ENCODE data around the gene COL6A1.
"Not testable (repeated sequence)": the region's sequence is repeated elsewhere in the genome, so short reads cannot be mapped to it uniquely, and the experiment has no call there.

The COL6A1 gene

GRCh38 chr21:46029186-46029924, 47.8 kb downstream of the COL6A1 start:
- DNase-seq (ENCODE audit: low read depth in 2 of 2): no peak

DNA sequence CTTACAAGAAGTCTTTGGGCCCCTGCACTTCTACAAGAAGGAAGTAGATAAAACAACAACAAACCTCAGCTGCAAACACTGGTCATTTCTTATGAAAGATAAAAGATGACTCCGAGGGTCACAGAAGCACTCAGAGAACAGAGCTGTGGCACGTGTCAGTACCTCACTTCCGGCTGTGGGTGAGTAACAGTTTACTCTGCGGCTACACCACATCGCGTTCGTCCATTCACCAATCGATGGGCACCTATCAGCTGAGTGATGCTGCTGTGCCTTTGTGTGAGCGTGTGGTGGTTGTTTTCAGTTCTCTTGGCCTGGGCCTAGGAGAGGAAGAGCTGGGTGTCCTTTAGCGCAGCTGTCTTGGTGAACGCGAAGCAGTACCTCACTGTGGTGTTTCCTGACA, 49.9 kb downstream of the COL6A1 start:
- no peak for DNase-seq (ENCODE audit: low read depth in 2 of 2)

DNA sequence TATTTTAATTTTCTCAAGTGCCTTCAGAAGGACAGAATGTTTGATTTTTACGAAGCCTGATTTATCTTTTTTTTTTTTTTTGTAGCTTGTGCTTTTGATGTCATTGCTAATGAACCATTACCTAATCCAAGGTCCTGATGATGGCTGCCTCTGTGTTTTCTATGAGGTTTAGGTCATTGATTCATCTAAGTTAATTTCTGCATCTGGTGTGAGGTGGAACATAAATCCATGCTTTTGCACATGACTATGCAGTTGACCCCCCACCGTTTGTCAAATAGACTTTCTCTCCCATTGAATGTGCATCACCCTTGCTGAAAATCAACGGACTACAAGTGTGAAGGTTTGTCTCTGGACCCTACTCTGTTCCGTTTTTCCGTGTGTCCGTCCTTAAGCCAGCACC, 50.5 kb downstream of the COL6A1 start:
- DNase-seq (ENCODE audit: low read depth in 2 of 2): no peak

DNA sequence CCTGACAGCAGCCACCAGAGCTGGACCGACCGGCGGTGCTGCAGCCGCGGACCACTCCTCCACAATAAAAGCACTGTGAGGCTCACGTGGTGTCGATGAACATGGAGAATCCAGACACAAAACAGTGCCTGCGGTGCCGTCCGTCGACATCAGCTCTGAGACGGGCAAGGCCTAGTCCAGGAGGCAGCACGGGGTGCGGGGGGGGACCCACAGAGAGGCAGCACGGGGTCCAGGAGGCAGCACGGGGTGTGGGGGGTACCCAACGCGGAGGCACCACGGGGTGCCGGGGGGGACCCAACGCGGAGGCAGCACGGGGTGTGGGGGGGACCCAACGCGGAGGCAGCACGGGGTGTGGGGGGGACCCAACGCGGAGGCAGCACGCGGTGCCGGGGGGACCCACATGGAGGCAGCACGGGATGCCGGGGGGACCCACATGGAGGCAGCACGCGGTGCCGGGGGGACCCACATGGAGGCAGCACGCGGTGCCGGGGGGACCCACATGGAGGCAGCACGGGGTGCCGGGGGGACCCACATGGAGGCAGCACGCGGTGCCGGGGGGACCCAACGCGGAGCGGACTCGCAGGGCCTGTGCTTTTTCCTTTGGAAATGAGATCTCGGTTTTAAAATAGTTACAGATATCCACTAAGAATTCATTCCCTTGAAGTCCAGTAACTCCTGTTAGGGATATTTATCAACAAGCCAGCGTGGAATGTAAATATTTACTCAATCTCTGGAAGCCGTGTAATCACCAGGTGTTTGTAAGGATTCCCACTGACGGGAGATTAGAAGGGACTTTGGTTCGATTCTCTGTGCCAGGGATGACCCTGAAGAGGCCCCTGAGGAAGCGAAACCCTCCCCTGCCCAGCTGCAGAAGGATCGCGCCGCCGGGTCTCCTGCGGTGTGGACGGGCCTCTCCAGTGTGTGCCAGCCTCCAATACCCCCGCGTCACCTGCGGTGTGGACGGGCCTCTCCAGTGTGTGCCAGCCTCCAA, 52.1 kb downstream of the COL6A1 start:
- DNase-seq (ENCODE audit: low read depth in 2 of 2): no peak

DNA sequence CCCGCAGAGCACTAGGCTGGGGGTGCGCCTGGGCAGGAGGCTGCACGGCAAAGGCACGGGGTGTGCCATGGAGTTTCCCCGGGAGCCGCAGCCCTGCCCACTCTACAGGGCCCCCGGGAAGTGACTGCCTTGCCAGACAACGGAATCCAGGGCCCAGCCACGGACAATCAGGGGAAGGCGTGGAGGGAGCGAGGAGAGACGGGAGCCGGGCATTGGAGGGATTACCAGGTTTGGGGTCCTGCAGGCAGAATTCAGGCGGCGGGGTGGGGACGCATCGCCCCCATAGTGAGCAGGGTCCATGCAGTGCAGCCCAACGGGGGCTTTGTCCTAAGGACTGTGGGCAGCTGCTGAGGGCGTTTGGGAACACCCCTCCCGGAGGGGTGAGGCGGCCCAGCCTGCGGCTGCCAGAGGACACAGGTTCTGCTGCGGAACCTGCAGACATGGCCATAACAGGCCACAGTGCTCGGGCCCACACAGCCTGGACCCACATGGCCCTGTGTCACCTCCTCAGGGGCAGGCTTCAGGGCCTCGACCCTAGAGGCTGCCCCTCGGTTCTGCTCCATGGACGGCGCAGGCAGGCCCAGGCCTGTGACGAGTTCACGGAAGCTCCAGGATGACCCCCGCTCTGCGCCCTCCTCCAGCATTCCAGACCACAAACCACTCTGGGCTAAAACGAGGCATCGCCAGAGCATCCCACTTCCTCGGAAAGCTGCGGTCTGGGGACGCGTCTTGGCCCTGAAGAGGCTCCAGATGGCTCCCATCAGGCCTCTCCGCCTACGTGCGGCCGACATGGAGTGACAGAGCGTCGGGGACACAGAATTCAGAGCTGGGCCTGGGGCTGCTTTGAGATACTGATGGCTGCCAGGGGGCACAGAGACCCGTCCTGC, 54.5 kb downstream of the COL6A1 start:
- DNase-seq (ENCODE audit: low read depth in 2 of 2): no peak

DNA sequence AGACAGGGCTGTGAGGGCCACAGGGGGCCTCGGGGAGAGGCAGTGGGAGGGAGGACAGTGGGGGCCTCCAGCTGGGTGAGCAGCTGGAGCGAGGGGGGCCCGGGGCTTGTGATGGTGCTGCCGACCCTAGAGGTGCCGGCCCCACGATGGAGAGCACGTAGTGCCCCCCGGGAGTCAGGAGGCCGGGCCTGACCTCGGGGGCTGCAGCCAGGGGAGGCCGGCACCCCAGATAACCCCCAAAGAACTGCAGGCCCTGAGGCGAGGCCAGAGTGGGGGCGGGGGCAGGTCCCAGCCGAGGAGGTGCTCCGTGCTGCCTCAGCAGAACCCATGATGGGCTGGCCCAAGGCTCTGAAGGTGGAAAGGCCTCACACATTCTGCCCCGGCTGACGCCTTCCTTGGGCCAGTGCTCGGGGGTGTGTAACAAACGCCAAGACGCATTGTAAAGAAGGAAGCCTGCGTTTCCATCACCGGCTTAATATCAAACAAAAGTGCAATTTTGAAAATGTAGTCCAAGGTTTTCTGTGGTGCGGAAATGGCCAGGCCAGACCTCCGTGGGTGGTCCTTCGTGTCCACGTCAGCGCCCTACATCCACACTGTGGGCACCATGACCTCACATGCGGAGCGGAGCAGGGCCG, 55.2 kb downstream of the COL6A1 start:
- DNase-seq (ENCODE audit: low read depth in 2 of 2): no peak

- DNase-seq (ENCODE audit: low read depth in 2 of 2): no peak
Observed at GRCh38 chr21:46037331-46038325, 56.1 kb downstream of the COL6A1 start.

DNA sequence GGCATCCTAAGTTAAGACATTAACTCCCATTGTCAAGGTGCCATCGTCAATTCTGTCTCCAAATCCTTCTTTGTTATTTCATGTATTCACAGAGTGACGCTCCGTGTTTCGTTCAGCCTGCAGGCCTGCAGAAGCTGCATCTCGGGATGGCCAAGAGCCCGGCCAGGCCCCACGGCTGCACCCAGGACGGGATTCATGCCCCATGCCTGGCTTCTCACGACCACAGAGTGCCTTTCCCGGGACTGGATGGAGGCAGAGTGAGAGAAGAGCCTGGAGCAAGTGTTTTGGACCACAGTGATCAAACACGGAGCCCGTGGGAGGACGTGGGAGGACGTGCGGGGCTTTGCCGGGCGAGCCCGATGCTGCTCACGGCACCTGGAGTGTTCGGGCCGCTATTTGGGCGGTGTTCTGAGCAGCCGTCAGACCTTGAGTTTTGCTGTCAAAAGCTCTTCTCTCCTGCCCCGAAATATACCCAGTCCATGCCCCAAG, 56.8 kb downstream of the COL6A1 start:
- DNase-seq (ENCODE audit: low read depth in 2 of 2): no peak

DNA sequence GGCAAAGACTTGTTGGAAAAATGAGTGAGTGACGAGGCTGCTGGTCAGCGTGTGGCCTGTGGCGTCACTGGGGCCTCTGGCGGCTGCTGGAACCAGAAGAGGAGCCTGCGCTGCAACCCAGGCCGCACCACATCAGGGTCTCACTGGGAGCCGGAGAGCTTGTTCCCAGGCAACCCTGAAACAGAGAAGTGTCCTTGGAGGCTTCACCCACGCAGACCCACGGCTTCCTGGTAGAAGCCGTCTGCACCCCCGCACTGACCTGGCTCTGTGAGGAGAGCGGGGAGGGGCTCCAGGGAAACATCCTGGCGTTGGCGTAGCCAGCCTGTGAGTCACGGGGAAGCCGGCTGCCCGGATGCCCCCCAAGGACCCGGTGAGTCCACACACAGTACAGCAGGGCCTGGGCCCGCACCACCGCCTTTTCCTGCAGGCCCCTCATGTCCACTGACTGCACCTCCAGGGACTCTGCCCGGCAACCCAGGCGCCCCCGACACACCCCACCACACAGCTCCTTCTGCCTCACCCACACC, 57.4 kb downstream of the COL6A1 start:
- no peak for DNase-seq (ENCODE audit: low read depth in 2 of 2)

DNA sequence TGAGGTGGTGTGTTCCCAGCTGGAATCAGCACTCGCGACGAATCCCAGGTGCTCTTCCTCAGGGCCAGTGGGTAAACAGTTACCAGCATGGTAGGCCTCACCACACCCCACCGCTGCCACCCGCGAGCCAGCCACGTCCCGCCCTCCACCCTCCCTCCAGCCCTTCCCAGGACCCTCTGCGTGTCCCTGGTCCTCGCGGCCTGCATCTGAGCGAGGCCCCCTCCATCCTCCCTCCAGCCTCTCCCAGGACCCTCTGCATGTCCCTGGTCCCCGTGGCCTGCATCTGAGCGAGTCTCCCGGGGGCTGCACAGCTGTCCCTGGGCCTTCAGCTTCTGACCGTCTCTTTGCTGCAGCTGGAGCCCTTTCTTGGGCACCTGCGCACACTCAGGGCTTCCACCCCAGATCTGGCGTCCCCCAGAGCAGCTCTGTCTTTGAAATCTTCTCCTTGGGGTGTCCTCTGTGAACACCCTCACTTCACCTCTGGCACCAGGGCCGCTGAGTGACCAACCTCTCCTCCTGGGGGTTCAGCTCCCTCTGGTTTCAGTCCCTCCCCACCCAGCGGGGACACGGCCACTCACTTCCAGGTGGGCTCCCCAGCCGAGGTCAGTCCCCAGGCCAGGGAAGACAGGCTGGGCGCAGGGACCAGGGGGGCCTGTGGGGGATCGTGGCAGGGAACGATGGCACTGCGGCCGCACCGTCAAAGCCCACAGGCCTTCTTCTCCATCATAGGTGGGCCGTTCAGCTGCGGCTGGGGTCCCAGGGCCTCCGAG, 58.5 kb downstream of the COL6A1 start:
- DNase-seq (ENCODE audit: low read depth in 2 of 2): no peak

GRCh38 chr21:46040707-46041106, 59.1 kb downstream of the COL6A1 start:
- DNase-seq (ENCODE audit: low read depth in 2 of 2): no peak

GRCh38 chr21:46041183-46041582, 59.6 kb downstream of the COL6A1 start:
- DNase-seq (ENCODE audit: low read depth in 2 of 2): no peak

GRCh38 chr21:46045154-46045553, 63.6 kb downstream of the COL6A1 start:
- no peak for DNase-seq (ENCODE audit: low read depth in 2 of 2)

DNA sequence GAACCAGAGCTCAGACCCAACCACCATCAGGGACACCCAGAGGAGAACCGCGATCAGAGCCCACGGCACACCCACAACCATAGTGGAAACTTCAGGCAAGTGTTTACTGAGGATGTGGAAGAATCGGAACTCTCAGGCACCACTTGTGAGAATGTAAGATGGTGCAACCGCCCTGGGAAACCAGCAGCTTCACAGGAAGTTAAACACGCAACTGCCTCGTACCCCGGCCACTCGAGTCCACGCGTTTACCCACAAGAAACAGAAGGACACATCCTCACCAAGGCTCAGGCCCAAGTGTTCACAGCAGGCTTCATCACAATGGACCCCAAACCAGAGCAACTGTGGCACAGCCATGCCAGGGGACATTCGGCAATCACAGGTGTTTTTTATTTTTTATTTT, 64.9 kb downstream of the COL6A1 start:
- DNase-seq (ENCODE audit: low read depth in 2 of 2): no peak

DNA sequence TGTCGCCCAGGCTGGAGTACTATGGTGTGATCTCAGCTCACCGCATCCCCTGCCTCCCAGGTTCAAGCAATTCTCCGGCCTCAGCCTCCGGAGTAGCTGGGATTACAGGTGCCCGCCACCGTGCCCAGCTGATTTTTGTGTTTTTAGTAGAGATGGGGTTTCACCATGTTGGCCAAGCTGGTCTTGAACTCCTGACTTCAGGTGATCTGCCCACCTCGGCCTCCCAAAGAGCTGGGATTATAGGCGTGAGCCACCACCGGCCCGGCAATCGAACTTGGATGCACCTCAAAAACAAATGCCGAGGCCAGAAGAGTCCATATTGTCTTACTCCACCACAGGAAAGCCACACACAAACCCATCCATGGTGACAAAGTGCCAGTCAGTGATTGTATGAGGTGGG, 65.3 kb downstream of the COL6A1 start:
- not testable (repeated sequence) for DNase-seq (ENCODE audit: low read depth in 2 of 2)

DNA sequence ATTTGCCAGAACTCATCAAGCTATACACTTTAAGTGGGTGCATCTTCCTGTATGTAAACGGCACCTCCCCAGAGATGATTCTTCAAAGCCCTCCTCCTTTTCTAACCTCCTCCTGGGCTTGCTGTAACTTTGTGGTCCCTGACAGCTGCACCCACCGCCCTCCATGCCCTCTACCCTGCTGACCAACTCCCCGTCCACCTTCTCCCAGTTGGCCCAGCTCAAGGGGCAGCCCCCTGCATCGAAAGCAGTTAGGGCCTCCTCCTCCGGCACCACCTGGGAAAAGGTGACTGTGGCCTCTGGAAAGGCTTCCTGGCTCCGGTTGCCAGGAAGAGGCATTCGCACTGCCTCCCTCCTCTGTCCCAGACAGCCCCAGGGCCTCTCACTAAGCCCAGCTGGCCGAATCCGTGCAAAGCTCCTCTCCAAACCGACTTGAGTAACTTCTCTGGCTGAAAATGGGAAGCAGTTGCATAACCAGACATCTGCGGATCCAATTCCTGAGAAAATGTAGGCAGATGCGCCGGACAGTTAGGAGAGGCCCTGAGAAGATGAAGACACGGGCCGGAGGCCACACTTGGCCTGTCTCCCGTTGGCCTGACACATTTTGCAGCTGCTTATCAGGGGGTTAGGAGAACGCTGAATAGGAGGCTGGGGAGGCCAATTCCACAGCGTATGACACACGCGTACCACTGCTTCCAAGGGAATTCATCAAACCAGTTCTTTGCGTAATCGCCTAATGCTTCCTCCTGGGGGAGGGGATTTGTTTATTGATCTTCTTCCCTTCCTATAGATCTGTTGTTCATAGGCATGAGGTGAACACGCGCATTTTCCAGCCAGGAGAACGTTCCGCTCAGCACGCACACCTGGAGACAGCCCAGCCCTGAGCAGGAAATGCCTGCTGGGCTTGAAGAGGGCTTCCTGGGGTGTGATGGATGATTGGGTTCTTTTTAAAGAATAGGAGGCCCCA, 67.6 kb downstream of the COL6A1 start:
- no peak for DNase-seq (ENCODE audit: low read depth in 2 of 2)

GRCh38 chr21:46049890-46050667, 68.5 kb downstream of the COL6A1 start:
- no peak for DNase-seq (ENCODE audit: low read depth in 2 of 2)
